Measurements from ENCODE around the gene CYP3A7. TPM values are rescaled to one million over a fixed set of nuclear protein-coding genes. Genes with fewer than 3 reads are reported as not detected.
"Not testable (repeated sequence)": the region's sequence is repeated elsewhere in the genome, so short reads cannot be mapped to it uniquely, and the experiment has no call there.

The CYP3A7 gene
- total RNA-seq, 1 donor from 2014 or later, result not detected

- DNase-seq (ENCODE audit: extremely low read depth, low read depth, low spot score), result no peak
Observed at GRCh38 chr7:99742737-99743394, 7.9 kb upstream of the CYP3A7 start.

- no peak for DNase-seq (ENCODE audit: extremely low read depth, low read depth, low spot score)
Observed at GRCh38 chr7:99741441-99741795, 6.4 kb upstream of the CYP3A7 start.

GRCh38 chr7:99740573-99741440, 5.8 kb upstream of the CYP3A7 start:
- DNase-seq (ENCODE audit: extremely low read depth, low read depth, low spot score), result no peak

- no peak for DNase-seq (ENCODE audit: extremely low read depth, low read depth, low spot score)
Observed at GRCh38 chr7:99739699-99740572, 4.9 kb upstream of the CYP3A7 start.

GRCh38 chr7:99737726-99738125, 2.7 kb upstream of the CYP3A7 start:
- no peak for DNase-seq (ENCODE audit: extremely low read depth, low read depth, low spot score)

GRCh38 chr7:99736667-99737066, 1.7 kb upstream of the CYP3A7 start:
- DNase-seq (ENCODE audit: extremely low read depth, low read depth, low spot score), result not testable (repeated sequence)

GRCh38 chr7:99733448-99733847, 1.5 kb downstream of the CYP3A7 start:
- DNase-seq (ENCODE audit: extremely low read depth, low read depth, low spot score), result no peak

GRCh38 chr7:99733003-99733402, 2.0 kb downstream of the CYP3A7 start:
- no peak for DNase-seq (ENCODE audit: extremely low read depth, low read depth, low spot score)

GRCh38 chr7:99731638-99732374, 3.2 kb downstream of the CYP3A7 start:
- DNase-seq (ENCODE audit: extremely low read depth, low read depth, low spot score), result no peak

GRCh38 chr7:99730992-99731391, 4.0 kb downstream of the CYP3A7 start:
- DNase-seq (ENCODE audit: extremely low read depth, low read depth, low spot score), result no peak

- DNase-seq (ENCODE audit: extremely low read depth, low read depth, low spot score), result no peak
Observed at GRCh38 chr7:99730238-99730810, 4.7 kb downstream of the CYP3A7 start.

- no peak for DNase-seq (ENCODE audit: extremely low read depth, low read depth, low spot score)
Observed at GRCh38 chr7:99729486-99730237, 5.3 kb downstream of the CYP3A7 start.

GRCh38 chr7:99728615-99729014, 6.4 kb downstream of the CYP3A7 start:
- no peak for DNase-seq (ENCODE audit: extremely low read depth, low read depth, low spot score)

- DNase-seq (ENCODE audit: extremely low read depth, low read depth, low spot score), result not testable (repeated sequence)
Observed at GRCh38 chr7:99723201-99723600, 11.8 kb downstream of the CYP3A7 start.

GRCh38 chr7:99720800-99721595, 14.0 kb downstream of the CYP3A7 start:
- no peak for DNase-seq (ENCODE audit: extremely low read depth, low read depth, low spot score)

- DNase-seq (ENCODE audit: extremely low read depth, low read depth, low spot score), result no peak
Observed at GRCh38 chr7:99719996-99720769, 14.8 kb downstream of the CYP3A7 start.

GRCh38 chr7:99713995-99714570, 20.9 kb downstream of the CYP3A7 start:
- DNase-seq (ENCODE audit: extremely low read depth, low read depth, low spot score), result no peak

Data from glomerular endothelial cell (primary cell).